Amygdala (tissue), 56 donors: ENCODE results near the gene GLMP.
A peak's percentile ranks its signal among the peaks of the same experiment; 100 is the strongest.
"Not testable (repeated sequence)": the region's sequence is repeated elsewhere in the genome, so short reads cannot be mapped to it uniquely, and the experiment has no call there.

Source experiments
- DNase-seq, 56 donors: peaks; one replicate each; lab custom pipeline; 2025; lab: John Stamatoyannopoulos, UW

The GLMP gene

GRCh38 chr1:156295391-156295947, at the start of gene GLMP:
Gene GLMP (minus strand): TSS chr1:156295679. CDS start chr1:156295645, 34 bp downstream.
- DNase-seq, result peak in 41 of 56 donors; percentile 2 to 76 (median 41)

GRCh38 chr1:156344409-156344808, 48.9 kb upstream of the GLMP start:
- DNase-seq, result no peak

GRCh38 chr1:156342166-156342955, 46.9 kb upstream of the GLMP start:
- DNase-seq, result no peak

- peak; percentile 80 to 100 (median 98) for DNase-seq
Measured at GRCh38 chr1:156338180-156338976, 42.9 kb upstream of the GLMP start, which contains the start of the genes CCT3 and TSACC. Gene CCT3 (minus strand): TSS chr1:156338292. CDS start chr1:156338184, 108 bp downstream. Gene TSACC (plus strand): TSS chr1:156338526. CDS start chr1:156339758, 1,232 bp downstream.

GRCh38 chr1:156337888-156338179, 42.4 kb upstream of the GLMP start:
- DNase-seq, result peak in 2 of 56 donors; percentile 14 to 28

GRCh38 chr1:156337052-156337887, 41.8 kb upstream of the GLMP start:
- no peak for DNase-seq

- no peak for DNase-seq
Measured at GRCh38 chr1:156336242-156336641, 40.8 kb upstream of the GLMP start.

- DNase-seq, result not testable (repeated sequence)
Measured at GRCh38 chr1:156323179-156323578, 27.7 kb upstream of the GLMP start.

GRCh38 chr1:156320560-156320959, 25.1 kb upstream of the GLMP start:
- DNase-seq, result no peak

GRCh38 chr1:156319664-156320063, 24.2 kb upstream of the GLMP start:
- peak in 1 of 56 donors; percentile 27 for DNase-seq

GRCh38 chr1:156316909-156317308, 21.4 kb upstream of the GLMP start:
- DNase-seq, result no peak

GRCh38 chr1:156310962-156311361, 15.5 kb upstream of the GLMP start:
- no peak for DNase-seq

GRCh38 chr1:156308078-156308477, 12.6 kb upstream of the GLMP start:
- no peak for DNase-seq

GRCh38 chr1:156305215-156305614, 9.7 kb upstream of the GLMP start:
- no peak for DNase-seq

GRCh38 chr1:156303241-156303640, 7.8 kb upstream of the GLMP start:
- no peak for DNase-seq

GRCh38 chr1:156298852-156299357, 3.4 kb upstream of the GLMP start, which contains the start of gene VHLL:
Gene VHLL (minus strand): TSS chr1:156299307. CDS start chr1:156299189, 118 bp downstream.
- no peak for DNase-seq

- DNase-seq, result no peak
Measured at GRCh38 chr1:156293895-156294294, 1.6 kb downstream of the GLMP start.

- no peak for DNase-seq
Measured at GRCh38 chr1:156293098-156293434, 2.4 kb downstream of the GLMP start.

GRCh38 chr1:156291226-156292061, 4.0 kb downstream of the GLMP start:
- DNase-seq, result peak; percentile 15 to 89 (median 72)
